Measurements from ENCODE around the gene SHISA8.
"Not testable (repeated sequence)": the region's sequence is repeated elsewhere in the genome, so short reads cannot be mapped to it uniquely, and the experiment has no call there.

The SHISA8 gene

DNA sequence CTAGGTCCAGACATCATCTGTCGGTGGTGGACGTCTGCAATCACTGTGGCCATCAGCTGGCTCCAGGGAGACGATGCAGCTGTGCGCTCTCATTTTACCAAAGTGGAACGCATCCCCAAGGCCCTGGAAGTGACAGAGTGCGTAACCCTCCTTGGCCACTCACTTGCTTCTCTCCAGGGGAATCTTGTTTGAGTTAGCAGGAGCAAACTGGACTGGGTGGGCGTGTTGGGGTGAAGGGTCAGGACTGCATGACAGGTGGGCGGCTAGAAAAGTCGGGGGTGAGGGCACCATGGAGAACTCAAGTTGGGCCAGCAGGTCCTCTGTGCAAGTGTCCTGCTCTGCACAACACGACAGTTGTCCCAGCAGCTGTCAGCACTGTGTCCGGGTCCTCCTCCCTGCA, 16.2 kb downstream of the SHISA8 start:
- DNase-seq: no peak

DNA sequence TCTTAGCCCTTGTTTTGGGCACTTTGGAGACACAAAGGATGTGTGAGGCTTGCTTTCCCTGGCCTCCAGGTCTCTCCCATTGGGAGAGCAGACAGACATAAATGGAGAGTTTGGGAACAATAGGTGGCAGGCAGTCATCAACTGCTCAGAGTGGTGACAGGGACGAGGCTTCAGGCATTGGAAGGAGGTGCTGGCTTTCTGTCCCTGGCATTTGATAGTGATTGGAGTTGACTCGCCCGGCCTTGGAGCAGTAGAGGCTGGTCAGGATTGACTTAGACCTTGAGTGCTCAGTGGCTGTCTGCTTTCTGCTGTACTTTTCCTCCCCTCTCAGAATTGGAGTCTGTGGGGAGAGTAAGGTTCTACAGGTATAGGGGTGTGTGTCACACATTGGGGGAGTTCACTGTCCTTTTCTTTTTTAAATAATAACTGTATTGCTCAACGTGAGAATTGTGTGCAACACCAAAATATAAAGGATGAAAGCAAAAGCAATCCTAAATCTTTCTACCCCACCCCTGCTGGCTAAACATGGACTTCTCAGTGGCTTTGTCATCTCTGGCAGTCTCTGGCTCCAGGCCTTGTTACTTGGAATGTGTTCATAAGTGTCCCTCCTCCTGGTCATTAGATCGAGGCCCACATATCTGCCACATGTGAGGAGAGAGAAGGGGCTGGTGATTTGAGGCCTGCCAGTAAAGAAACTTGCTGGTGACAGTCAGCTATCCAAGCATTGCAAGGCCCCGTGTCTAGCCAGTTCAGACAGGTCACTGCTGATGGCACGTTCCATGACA, 21.1 kb downstream of the SHISA8 start:
- no peak for DNase-seq

DNA sequence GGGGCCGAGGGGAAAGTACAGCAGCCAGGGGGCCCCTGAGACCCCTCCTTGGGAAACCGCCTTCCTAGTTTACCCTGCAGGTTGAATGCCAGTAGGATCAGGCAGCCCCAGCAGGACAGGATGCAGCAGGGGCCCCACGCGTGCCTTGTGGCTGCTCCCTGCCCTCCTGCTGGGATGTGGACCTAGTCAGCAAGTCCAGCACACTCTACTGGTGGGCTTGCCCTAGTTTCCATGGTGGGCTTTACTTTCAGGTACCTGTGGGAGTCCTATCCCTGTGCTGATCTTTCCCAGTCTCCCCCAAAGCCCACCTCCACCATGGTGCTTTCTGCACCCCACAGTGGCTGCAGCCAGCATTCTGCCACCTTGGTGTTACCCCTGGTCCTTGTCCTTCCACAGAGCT, 22.2 kb downstream of the SHISA8 start:
- no peak for DNase-seq

DNA sequence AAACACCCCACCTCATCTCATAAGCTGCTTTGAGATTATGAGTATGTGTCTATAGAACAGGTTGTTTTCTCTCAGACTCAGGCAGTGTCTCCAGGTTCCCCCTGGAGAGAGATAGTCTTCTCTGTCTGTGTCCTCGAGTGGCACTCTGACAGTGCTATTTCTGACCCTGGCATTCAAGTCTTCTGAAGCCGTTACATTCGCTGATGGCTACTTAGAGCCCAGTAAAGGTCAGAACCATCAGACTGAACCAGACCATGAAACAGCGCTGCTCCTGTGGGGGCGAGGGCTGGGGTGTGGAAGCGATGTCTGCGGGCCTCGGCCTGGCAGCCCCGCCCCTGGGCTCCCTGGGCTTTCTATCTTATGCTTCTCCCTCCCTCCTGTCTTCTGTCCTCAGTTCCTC, 23.5 kb downstream of the SHISA8 start:
- no peak for DNase-seq

DNA sequence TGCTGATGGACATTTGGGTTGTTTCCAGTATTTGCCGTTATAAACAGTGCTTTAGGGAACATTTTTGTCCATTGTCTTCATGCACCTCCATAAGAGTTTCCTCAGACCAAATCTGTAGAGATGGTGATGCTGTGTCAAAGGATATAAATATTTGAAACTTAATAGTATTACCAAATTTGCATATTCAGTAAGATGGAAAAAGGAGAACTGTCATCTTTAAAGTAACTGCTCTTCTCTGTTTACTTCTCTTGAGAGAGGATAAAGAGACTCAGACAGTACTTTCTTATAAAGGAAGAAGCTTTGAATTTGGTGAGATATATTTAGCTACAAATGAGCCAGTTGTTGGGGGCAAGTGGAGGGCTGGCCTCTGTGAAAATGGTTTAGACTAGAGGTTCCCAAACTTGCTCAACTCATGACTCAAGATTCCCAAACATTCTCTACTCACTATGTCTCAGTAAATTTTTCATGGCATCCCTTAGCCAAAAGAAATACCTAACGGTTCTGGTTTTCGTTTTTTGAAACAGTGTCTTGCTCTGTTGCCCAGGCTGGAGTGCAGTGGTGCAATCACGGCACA, 26.2 kb downstream of the SHISA8 start:
- DNase-seq: no peak

DNA sequence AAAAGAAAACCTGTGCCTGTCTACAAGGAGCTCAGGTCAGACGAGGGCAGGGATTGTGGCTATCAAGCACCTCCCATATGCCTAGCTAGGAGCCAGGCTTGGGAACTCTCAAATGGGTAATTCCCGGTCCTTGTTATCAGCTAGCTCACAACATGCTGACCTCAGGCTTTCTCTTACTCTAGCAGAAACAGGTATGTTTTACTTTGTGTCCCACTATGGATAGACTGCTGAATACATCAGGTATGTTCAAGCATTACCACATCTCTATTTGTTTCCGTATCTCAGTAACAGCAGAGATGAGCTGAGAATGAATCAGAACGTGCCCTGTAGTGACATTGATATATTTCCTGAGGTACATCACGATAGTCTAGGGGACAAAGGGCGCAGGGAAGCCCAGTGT, 29.4 kb downstream of the SHISA8 start:
- no peak for DNase-seq

- DNase-seq: no peak
These were observed 29.8 kb downstream of the SHISA8 start for GRCh38 chr22:41885116-41885515.

DNA sequence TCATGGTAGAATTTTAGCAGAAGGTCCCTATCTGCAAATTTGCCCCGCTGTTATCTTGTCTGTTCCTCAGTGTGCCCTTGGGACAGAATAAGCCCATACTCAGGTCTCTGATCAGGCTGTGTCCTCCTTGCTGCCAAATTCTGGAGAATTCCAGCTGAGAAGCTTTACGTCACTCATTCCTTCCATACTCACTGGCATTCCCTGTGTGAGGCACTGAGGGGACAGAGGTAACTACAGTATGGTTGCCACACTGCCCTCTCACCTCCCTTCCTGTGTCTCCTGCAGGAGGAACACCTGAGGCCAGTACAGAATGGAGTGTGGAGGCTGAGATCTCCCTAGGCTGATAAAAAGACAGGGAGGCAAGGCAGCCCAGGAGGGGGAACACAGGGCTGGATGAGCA, 31.5 kb downstream of the SHISA8 start:
- no peak for DNase-seq

- DNase-seq: no peak
These were observed 34.2 kb downstream of the SHISA8 start for GRCh38 chr22:41880653-41881052.

DNA sequence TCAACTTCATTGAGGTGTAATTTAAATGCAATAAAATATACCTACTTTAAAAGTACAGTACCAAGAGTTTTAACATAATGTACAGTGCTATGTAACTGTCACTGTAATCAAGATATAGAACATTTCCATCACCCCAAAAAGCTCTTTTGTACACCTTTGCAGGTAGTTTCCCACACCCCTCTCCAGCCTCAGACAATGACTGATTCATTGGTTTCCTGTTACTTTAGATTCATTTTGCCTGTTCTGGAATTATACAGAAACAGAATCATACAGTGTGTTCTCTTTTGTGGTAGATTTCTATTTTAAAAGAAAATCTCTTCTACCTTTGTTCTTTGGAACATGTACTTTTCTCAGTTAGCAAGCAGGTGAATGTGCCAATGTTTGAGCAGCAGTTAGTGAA, 38.2 kb downstream of the SHISA8 start:
- no peak for DNase-seq

DNA sequence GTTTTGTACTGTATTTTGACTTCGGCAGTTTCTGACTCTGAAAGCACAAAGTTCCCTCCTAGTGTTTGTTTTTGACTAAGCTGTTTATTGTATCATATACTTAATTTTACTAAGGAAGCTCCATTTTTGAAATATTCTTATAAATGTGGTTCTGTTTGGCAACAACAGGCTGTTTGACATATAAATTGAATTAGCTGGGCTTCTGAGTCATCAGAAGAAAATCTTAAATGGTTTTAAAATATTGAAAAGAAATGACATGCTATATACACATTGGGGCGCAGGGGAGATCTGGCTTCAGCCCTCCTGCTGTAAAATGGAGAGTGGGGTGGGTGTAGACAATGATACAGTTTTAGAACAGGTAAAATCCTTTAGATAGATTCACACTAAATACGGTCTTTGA, 38.6 kb downstream of the SHISA8 start:
- no peak for DNase-seq

- DNase-seq: no peak
These were observed 39.2 kb downstream of the SHISA8 start for GRCh38 chr22:41875531-41876270.

DNA sequence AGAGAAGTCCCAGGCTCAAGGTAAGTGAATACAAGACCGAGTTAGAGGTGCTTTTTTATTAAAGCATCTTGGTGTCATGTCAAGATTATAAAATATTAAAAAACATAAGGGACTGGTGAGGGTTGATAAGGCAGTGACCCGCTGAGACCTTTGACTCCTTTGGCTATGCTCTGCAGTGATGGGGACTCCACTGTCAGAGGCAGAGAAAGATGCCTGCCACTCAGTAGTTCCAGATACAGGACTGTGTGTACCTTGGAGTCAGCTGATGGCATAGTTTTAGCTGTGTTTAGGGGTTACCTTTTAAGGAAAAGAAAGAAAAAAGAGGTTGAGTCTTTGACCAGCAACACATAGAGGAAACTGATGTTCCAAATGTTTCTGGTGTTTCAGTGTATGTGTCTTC, 40.8 kb downstream of the SHISA8 start:
- DNase-seq: no peak

DNA sequence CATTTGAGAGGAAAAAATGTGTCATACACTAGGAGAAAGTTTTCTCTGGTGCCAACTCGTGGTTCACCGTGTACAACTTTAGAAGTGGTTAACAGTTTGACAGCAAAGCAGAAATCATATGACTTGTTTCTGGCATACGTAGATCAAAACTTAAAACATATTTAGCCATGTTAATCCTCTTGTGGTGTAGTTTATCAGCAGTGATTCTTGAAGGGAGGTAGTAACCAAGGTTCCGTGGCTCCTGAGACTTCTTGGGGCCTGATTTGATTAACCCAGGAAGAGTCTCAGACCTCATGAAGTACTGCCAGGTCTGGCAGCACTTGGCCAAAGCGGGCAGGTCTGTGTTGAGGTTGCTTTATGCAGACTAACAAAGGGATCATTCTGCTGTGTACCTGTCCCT, 41.5 kb downstream of the SHISA8 start:
- no peak for DNase-seq

- no peak for DNase-seq
These were observed 44.1 kb downstream of the SHISA8 start for GRCh38 chr22:41870786-41871185.

GRCh38 chr22:41870081-41870480, 44.8 kb downstream of the SHISA8 start:
- not testable (repeated sequence) for DNase-seq

DNA sequence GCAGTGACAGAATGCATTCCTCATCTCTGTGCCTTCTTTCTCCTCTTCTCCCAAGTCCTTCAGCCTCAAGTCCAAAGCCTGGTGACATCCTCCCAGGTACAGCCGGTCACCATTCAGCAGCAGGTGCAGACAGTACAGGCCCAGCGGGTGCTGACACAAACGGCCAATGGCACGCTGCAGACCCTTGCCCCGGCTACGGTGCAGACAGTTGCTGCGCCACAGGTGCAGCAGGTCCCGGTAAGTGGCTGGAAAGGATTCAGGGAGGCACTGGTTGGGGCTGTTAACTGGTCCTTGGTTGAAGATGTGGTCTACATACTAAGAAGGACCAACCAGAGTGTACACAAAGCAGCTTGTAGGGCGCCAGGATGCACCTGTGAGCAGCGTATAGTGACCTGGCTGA, 46.3 kb downstream of the SHISA8 start:
- no peak for DNase-seq

DNA sequence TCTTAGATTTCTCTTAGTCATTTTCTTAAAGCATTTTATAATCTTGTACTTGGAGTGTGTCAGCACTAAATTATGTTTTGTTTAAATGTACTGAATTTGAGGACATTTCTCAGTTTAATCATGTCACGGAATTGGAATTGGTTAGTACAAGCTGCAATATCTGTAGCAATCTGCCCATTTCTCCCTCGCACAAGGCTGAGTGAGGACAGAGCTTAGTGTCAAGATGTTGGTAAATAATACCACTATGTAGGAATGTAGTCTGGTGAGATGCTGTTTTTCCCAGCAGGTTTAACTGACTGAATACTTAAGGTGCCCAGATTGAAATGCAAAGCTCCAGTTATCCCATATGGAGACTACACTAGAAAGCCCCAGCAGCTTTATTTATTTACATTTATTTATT, 51.4 kb downstream of the SHISA8 start:
- no peak for DNase-seq

- peak; percentile 84 for DNase-seq
These were observed 52.2 kb downstream of the SHISA8 start for GRCh38 chr22:41862530-41863266.

- DNase-seq: peak; percentile 79
These were observed 52.7 kb downstream of the SHISA8 start for GRCh38 chr22:41862160-41862529.
